ENCODE results near the gene PAX5.

PAX5 gene

DNA sequence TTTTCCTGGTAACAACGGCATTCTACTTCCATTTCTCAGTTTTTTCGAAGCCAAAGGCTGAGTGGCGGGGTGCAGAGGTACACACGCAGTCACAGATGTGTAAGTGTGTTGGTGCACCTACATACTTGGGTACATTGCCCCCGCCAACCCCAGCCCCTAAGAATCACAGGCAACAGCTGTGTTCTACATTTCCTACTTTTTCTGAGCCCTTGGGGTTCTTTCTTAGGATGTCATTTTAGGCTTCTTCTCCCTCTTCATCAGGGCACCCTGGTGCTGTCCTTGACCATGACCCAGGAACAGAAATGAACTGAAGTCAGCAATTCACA, 104.8 kb downstream of the PAX5 start:
- no peak for TF ChIP-seq ZFX (IDR thresholded peaks at IDR 0.05; ENCODE audit: borderline replicate concordance)
- TF ChIP-seq CTCF (IDR thresholded peaks at IDR 0.05) = no peak
- H3K27ac ChIP-seq = no peak overlapping the region

DNA sequence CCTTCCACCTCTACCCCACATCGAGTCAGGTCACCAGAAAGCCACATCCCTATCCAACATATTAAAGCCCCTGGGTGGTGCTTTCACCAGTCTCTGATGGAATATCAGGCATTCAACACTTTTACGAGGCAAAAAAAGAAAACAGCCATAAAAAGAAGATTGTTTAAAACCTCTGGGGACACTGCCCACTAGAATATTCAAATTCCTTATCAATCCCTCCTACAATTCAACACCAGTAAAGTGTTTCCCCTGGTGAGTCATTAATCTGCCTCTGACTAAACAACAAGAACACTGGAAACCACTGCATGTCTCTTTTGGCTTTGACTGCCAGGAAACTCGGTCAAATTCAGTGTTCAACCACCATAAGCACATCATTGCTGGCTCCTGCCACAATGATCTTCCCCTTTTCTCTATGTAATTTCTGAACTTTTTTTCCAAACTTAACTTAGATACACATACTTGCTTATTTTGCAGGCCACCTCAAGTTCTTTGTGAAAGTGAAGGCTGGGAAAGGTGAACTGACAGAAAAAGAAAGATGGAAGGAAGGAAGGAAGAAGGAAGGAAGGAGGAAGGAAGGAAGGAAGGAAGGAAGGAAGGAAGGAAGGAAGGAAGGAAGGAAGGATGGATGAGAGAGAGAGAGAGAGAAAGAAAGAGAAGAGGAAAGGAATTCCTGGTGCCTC, 105.3 kb downstream of the PAX5 start:
- H3K27ac ChIP-seq = no peak overlapping the region
- TF ChIP-seq ZFX (IDR thresholded peaks at IDR 0.05; ENCODE audit: borderline replicate concordance) = no peak
- TF ChIP-seq CTCF (IDR thresholded peaks at IDR 0.05) = no peak

DNA sequence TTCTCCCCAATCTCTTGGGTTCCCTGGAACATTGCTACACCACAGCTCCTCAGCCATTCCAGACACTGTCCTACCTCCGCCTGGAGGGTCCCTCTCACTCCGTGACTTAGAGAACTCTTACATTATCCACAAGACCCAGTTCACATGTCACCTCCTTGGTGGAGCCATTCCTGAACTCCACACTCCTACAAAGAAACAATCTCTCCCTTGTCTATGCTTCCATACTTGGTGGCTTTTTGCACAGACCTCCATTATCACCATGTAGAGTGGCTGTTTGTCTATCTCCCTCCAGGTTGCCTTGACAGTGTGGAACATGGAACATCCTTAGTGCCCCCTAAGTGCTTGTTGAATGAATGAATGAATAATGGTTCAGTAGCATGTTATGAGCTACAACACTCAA, 105.9 kb downstream of the PAX5 start:
- H3K27ac ChIP-seq = no peak overlapping the region

GRCh38 chr9:36924757-36925432, 109.2 kb downstream of the PAX5 start:
- no peak for TF ChIP-seq ZFX (IDR thresholded peaks at IDR 0.05; ENCODE audit: borderline replicate concordance)
- no peak for TF ChIP-seq CTCF (IDR thresholded peaks at IDR 0.05)
- no peak overlapping the region for H3K27ac ChIP-seq

More for the DNA sequence above, 105.9 kb downstream of the PAX5 start:
- TF ChIP-seq ZFX (IDR thresholded peaks at IDR 0.05; ENCODE audit: borderline replicate concordance) (no peak), CTCF (IDR thresholded peaks at IDR 0.05) (no peak)

GRCh38 chr9:36924071-36924470, 110.0 kb downstream of the PAX5 start:
- TF ChIP-seq CTCF (IDR thresholded peaks at IDR 0.05) (no peak), ZFX (IDR thresholded peaks at IDR 0.05; ENCODE audit: borderline replicate concordance) (no peak)
- peak overlapping the region; percentile 50 for H3K27ac ChIP-seq

- peak overlapping the region; percentile 50 for H3K27ac ChIP-seq
- TF ChIP-seq ZFX (IDR thresholded peaks at IDR 0.05; ENCODE audit: borderline replicate concordance) (no peak), CTCF (IDR thresholded peaks at IDR 0.05) (no peak)
These were observed 110.9 kb downstream of the PAX5 start for GRCh38 chr9:36923025-36923625.

- no peak for TF ChIP-seq CTCF (IDR thresholded peaks at IDR 0.05)
- TF ChIP-seq ZFX (IDR thresholded peaks at IDR 0.05; ENCODE audit: borderline replicate concordance) = no peak
- no peak overlapping the region for H3K27ac ChIP-seq
These were observed 111.5 kb downstream of the PAX5 start for GRCh38 chr9:36922548-36922947.
